GM21423 (cell line): ENCODE measurements around the gene CTNNA3.

ENCODE experiments used
- ATAC-seq: cut with Tn5 transposase; IDR thresholded peaks from one replicate; pipeline ENCODE4 v1.9.1; 2021; ENCODE audit warnings: mild to moderate bottlenecking, moderate library complexity; ENCODE audit not compliant: unreplicated experiment

CTNNA3 gene

GRCh38 chr10:67156239-67156638 is 539.8 kb downstream of the CTNNA3 start:
- no peak for ATAC-seq

DNA sequence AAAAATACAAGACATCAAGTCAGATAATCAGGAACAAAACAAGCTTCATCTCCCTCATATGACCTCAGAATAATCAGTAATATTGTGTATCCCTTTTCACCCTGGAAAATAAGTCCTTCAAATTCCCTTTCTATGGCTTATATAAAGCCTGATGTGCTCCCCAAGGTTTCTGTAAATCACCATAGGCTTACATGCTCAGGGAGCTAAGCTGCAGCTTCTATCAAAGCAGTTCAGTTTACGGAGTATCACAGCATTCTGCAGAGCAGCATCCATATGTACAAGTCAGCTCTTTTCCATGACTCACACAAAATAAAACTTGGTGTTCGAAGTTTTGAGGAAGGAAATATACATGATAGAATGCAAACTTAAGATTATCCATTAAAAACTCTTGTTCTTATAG is 544.5 kb downstream of the CTNNA3 start:
- ATAC-seq: no peak

- no peak for ATAC-seq
These were observed 551.5 kb downstream of the CTNNA3 start for GRCh38 chr10:67144530-67144929.

GRCh38 chr10:67141300-67141699 is 554.7 kb downstream of the CTNNA3 start:
- no peak for ATAC-seq

GRCh38 chr10:67140641-67141040 is 555.4 kb downstream of the CTNNA3 start:
- no peak for ATAC-seq

- ATAC-seq: no peak
These were observed 568.6 kb downstream of the CTNNA3 start for GRCh38 chr10:67127441-67127840.

GRCh38 chr10:67119651-67120050 is 576.3 kb downstream of the CTNNA3 start:
- ATAC-seq: no peak

- ATAC-seq: no peak
These were observed 580.0 kb downstream of the CTNNA3 start for GRCh38 chr10:67115972-67116371.

- ATAC-seq: no peak
These were observed 581.0 kb downstream of the CTNNA3 start for GRCh38 chr10:67114945-67115344.

DNA sequence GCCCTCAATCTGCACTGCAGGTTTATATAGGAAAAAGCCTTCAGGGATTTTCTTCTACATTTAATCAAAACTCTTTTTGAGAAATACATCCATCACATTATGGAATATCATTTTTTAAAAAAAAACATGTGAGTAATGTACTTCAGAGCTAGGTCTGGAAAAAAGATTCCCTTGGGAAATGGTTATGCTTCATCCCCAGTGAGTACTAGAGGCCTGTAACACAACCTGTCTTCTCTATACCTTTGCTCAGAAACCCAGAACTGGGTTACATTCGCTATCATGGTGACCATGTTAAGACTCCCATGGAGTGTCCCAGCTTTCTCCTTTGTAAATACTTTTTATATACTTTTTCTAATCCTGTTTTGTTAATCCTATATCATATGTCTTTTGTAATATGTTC is 583.2 kb downstream of the CTNNA3 start:
- no peak for ATAC-seq

GRCh38 chr10:67110286-67110685 is 585.7 kb downstream of the CTNNA3 start:
- no peak for ATAC-seq

DNA sequence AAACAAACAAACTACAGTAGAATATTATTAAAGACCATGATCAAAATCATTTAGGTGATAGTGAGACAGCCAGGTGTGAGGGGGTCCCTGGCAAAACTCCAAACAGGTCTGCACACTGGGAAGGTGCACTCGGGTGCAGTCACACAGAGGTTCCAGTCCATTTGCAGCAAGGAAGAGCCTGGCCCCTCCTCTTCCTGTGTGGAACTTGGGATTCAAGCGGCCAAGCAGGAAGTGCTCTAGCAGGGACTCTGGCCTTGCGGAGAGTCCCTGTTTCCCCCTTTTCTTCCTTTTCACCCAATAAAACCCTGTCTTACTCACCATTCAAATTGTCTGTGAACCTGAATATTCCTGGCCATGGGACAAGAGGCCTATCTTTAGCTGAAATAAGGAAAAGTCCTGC is 588.3 kb downstream of the CTNNA3 start:
- no peak for ATAC-seq

- no peak for ATAC-seq
These were observed 595.0 kb downstream of the CTNNA3 start for GRCh38 chr10:67100951-67101350.

DNA sequence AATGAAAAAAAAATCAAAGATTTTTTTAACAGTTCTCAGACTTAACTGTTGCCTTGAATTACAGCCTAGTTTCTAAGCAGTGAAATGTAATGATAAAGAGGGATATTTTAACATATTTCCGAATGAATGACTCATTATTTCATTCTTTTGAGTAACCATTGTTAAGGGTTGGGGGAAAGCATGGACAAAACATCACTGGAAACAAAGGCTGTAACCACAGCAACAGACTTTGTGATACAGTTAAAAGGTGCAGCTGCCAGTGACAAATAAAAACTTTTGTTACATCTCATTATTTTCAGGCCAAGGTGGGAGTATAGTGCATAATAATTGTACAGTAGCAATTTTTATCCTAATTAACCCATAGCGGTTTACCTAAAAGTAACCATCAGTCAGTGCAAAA is 597.5 kb downstream of the CTNNA3 start:
- ATAC-seq: no peak

DNA sequence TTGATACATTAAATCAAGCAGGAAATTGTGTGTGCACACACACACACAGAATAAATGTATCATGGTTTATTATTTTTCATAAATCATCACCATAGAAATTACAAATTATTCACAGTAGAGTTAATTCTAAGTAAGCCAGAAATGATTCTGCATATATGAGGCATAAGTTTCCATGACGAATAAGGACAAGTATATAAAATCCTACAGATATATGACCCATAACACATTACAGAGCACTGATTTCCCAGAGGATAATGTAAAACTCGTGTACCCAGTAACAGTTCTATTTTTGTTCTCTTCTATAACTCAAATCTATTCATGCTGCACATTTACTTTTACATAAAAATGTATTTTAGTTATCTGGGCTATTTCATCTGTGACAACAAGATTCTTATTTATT is 600.5 kb downstream of the CTNNA3 start:
- ATAC-seq: no peak

GRCh38 chr10:67088036-67088435 is 608.0 kb downstream of the CTNNA3 start:
- ATAC-seq: no peak

DNA sequence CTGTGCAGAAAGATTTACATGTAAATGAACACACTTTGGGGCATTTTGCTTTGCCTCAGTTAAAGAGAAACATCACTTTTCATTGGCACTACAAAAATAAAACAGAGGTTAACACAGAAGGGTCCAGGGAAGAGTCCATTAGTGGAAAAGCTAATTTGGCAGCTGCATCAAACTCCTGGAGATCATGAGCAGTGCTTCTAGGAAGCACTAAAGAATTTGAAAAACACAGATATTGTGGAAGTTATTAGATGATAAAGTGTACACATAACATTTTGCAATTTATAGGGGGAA is 608.9 kb downstream of the CTNNA3 start:
- ATAC-seq: no peak

GRCh38 chr10:67086327-67087134 is 609.5 kb downstream of the CTNNA3 start:
- ATAC-seq: no peak

- ATAC-seq: no peak
These were observed 616.9 kb downstream of the CTNNA3 start for GRCh38 chr10:67079126-67079525.

DNA sequence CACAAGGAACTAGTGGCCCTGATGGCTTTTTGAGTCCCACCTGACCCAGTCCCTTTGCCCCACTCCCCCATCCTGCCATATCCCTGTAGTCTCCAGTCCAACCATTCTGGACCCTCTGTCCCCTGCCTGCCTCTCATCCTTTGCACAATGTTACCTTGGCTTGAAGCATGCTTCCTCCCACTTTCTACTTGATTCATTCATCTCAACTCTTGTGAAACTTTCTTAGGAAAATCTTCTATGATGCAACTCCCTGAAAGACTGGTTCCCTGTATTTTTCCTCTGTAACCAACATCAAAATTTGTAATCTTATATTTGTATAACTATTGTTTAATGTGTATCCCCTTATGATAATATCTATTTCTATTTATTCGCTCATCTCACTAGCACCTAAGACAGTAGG is 618.6 kb downstream of the CTNNA3 start:
- no peak for ATAC-seq

- no peak for ATAC-seq
These were observed 619.9 kb downstream of the CTNNA3 start for GRCh38 chr10:67076144-67076543.

- ATAC-seq: no peak
These were observed 620.5 kb downstream of the CTNNA3 start for GRCh38 chr10:67075491-67075971.

- ATAC-seq: no peak
These were observed 623.3 kb downstream of the CTNNA3 start for GRCh38 chr10:67072654-67073053.
